ENCODE data around the gene FADS6. TPM values are rescaled to one million over a fixed set of nuclear protein-coding genes. Genes with fewer than 3 reads are reported as not detected.

Gene FADS6
- total and polyA plus RNA-seq, 10 of the 15 experiments (the other 5 are each of a cell fraction or from before 2014, with no cell fraction given) = not detected

DNA sequence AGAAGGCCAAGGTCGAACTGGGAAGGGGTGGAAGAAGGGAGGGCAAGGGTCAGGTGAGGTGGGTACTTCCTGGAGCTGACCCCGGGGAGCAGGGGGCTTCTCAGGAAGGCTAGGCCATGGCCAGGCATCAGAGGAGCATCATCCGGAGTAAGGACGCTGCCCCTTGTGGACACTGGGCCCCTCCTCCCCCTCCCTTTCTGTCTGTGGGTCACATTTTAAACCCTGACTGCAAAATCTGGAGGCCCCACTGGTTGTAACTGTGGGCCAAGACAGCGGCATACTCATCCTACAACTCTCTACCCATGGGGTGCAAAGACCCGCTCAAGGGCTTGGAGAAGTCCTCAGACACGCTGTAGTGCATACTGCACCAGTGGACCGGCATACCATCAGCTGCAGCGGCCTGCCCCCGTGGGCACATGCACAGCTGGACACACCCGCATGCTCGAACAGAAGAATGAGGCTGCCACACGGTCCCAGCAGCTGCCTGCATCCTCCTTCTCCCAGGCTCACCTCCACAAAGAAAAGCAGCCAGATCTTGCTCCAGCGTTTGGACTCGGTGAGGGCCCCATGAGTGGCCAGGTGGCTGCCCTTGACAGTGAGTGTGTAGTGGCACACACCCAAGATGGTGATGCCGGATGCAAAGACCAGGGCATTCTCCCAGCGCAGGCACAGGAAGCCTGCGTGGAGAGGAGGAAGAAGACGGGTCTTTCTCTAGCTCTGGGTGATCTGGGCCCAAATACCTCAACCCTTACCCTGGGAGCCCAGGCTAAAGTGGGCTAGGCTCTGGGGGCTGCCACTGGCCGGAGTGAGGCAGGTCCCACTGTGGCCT, 1.2 kb downstream of the FADS6 start:
- H2AFZ ChIP-seq (ENCODE audit: control insufficient read depth, low read depth, low read length) = no peak overlapping the region
- POLR2A ChIA-PET = no interaction called here
- no peaks in the 10 kb centered on the region for H3K79me2 ChIP-seq (ENCODE audit: control insufficient read depth, insufficient read depth, low read length)
- no peak overlapping the region for H3K4me3 ChIP-seq
- H3K9ac ChIP-seq (ENCODE audit: control insufficient read depth, insufficient read depth, low read length) = no peak overlapping the region
- RAD21 ChIA-PET (ENCODE audit: unreplicated experiment) = no interaction called here
- SMC1A ChIA-PET (ENCODE audit: uncharacterized antibody, unreplicated experiment) = no interaction called here
- FAIRE-seq (no peak), DNase-seq (ENCODE audit: low read depth, low spot score) (no peak), ATAC-seq (no peak)
- H4K20me1 ChIP-seq (ENCODE audit: control insufficient read depth, insufficient read depth) = no peaks in the 10 kb centered on the region
- peaks cover 4 to 9% of the 10 kb centered on the region in 2 experiments for H3K27me3 ChIP-seq (replicated peaks in 1 of 2; ENCODE audit: control insufficient read depth in 2 of 2, insufficient read depth in 2 of 2, low read length in 1 of 2)
- 46% methylated on average over 20 of the region's 20 CpGs for WGBS (ENCODE audit: insufficient coverage, insufficient replicate concordance, low lambda C conversion rate, missing lambda C conversion rate)
- H3K4me1 ChIP-seq (ENCODE audit: control insufficient read depth, insufficient read depth, low read length) = no peaks in the 10 kb centered on the region
- CTCF ChIA-PET = no interaction called here
- in situ Hi-C loops (cut with MboI) = no loop called here
- H3K9me3 ChIP-seq (replicated peaks; ENCODE audit: control insufficient read depth, insufficient read depth, low read length) = no peaks in the 10 kb centered on the region
- no peak for TF ChIP-seq FOXM1 (IDR thresholded peaks at IDR 0.05; ENCODE audit: low read depth, low read length)
- TF ChIP-seq, protein P1, sequence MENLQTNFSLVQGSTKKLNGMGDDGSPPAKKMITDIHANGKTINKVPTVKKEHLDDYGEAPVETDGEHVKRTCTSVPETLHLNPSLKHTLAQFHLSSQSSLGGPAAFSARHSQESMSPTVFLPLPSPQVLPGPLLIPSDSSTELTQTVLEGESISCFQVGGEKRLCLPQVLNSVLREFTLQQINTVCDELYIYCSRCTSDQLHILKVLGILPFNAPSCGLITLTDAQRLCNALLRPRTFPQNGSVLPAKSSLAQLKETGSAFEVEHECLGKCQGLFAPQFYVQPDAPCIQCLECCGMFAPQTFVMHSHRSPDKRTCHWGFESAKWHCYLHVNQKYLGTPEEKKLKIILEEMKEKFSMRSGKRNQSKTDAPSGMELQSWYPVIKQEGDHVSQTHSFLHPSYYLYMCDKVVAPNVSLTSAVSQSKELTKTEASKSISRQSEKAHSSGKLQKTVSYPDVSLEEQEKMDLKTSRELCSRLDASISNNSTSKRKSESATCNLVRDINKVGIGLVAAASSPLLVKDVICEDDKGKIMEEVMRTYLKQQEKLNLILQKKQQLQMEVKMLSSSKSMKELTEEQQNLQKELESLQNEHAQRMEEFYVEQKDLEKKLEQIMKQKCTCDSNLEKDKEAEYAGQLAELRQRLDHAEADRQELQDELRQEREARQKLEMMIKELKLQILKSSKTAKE (IDR thresholded peaks at IDR 0.05; ENCODE audit: low read depth, poor library complexity, severe bottlenecking) = no peak
- H3K36me3 ChIP-seq (ENCODE audit: control insufficient read depth in 2 of 2, insufficient read depth in 2 of 2, low read length in 1 of 2) = no peaks in the 10 kb centered on the region
- H3K4me2 ChIP-seq (ENCODE audit: control insufficient read depth, insufficient read depth) = no peak overlapping the region
- H3K27ac ChIP-seq (ENCODE audit: control insufficient read depth, insufficient read depth) = no peak overlapping the region
- intact Hi-C loops (cut with micrococcal nuclease; ENCODE audit: unreplicated experiment) = no loop called here
- BruUV-seq (replicated peaks) = no TSS peak

DNA sequence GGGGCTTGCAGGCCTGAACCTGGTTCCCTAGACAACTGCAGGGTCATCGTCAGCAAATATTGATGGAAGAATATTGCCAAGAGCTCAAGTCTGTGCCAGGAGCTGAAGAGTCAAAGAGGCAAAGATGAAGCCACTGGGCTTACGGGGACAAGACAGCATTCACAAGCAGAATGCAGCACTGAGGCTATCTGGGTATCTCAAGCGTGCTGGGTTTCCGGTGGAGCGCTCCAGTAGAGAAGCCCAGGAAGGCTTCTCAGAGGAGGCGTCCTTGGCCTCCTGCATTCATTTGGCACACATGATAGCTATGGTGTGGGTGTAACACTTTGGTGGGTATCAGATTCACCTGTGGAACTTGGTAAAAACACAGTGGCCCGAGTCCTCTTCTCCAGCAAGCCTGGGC, 2.9 kb downstream of the FADS6 start:
- ChIA-PET POLR2A (no interaction called here), RAD21 (ENCODE audit: unreplicated experiment) (interaction anchor here (1.3 kb wide), 1 partner anchor 67 kb away, joined by 3 read pairs; no protein-coding TSS in a partner anchor), CTCF (no interaction called here), SMC1A (ENCODE audit: uncharacterized antibody, unreplicated experiment) (no interaction called here)
- ATAC-seq (no peak), DNase-seq (ENCODE audit: low read depth, low spot score) (no peak), FAIRE-seq (no peak)
- TF ChIP-seq, protein P2, sequence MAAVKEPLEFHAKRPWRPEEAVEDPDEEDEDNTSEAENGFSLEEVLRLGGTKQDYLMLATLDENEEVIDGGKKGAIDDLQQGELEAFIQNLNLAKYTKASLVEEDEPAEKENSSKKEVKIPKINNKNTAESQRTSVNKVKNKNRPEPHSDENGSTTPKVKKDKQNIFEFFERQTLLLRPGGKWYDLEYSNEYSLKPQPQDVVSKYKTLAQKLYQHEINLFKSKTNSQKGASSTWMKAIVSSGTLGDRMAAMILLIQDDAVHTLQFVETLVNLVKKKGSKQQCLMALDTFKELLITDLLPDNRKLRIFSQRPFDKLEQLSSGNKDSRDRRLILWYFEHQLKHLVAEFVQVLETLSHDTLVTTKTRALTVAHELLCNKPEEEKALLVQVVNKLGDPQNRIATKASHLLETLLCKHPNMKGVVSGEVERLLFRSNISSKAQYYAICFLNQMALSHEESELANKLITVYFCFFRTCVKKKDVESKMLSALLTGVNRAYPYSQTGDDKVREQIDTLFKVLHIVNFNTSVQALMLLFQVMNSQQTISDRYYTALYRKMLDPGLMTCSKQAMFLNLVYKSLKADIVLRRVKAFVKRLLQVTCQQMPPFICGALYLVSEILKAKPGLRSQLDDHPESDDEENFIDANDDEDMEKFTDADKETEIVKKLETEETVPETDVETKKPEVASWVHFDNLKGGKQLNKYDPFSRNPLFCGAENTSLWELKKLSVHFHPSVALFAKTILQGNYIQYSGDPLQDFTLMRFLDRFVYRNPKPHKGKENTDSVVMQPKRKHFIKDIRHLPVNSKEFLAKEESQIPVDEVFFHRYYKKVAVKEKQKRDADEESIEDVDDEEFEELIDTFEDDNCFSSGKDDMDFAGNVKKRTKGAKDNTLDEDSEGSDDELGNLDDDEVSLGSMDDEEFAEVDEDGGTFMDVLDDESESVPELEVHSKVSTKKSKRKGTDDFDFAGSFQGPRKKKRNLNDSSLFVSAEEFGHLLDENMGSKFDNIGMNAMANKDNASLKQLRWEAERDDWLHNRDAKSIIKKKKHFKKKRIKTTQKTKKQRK (IDR thresholded peaks at IDR 0.05; ENCODE audit: low read depth, low read length) = no peak
- TF ChIP-seq, protein P3, sequence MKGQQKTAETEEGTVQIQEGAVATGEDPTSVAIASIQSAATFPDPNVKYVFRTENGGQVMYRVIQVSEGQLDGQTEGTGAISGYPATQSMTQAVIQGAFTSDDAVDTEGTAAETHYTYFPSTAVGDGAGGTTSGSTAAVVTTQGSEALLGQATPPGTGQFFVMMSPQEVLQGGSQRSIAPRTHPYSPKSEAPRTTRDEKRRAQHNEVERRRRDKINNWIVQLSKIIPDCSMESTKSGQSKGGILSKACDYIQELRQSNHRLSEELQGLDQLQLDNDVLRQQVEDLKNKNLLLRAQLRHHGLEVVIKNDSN (IDR thresholded peaks at IDR 0.05; ENCODE audit: borderline replicate concordance, extremely low read length, insufficient read depth, low read depth, low read length) = no peak
- Histone ChIP-seq H4K20me1 (ENCODE audit: control insufficient read depth, insufficient read depth) (no peaks in the 10 kb centered on the region), H3K36me3 (ENCODE audit: control insufficient read depth in 2 of 2, insufficient read depth in 2 of 2, low read length in 1 of 2) (no peaks in the 10 kb centered on the region), H3K9me3 (replicated peaks; ENCODE audit: control insufficient read depth, insufficient read depth, low read length) (no peaks in the 10 kb centered on the region), H3K79me2 (ENCODE audit: control insufficient read depth, insufficient read depth, low read length) (no peaks in the 10 kb centered on the region), H3K4me3 (no peak overlapping the region), H3K4me2 (ENCODE audit: control insufficient read depth, insufficient read depth) (no peak overlapping the region), H3K27me3 (replicated peaks in 1 of 2; ENCODE audit: control insufficient read depth in 2 of 2, insufficient read depth in 2 of 2, low read length in 1 of 2) (peaks cover 2 to 4% of the 10 kb centered on the region in 2 experiments), H3K4me1 (ENCODE audit: control insufficient read depth, insufficient read depth, low read length) (no peaks in the 10 kb centered on the region), H2AFZ (ENCODE audit: control insufficient read depth, low read depth, low read length) (no peak overlapping the region), H3K9ac (ENCODE audit: control insufficient read depth, insufficient read depth, low read length) (no peak overlapping the region), H3K27ac (ENCODE audit: control insufficient read depth, insufficient read depth) (no peak overlapping the region)
- 55% methylated on average over 7 of the region's 7 CpGs for WGBS (ENCODE audit: insufficient coverage, insufficient replicate concordance, low lambda C conversion rate, missing lambda C conversion rate)
- intact Hi-C loops (cut with micrococcal nuclease; ENCODE audit: unreplicated experiment) (no loop called here), in situ Hi-C loops (cut with MboI) (no loop called here)
- BruUV-seq (replicated peaks) = no TSS peak

Measured in GM12878 (cell line).